Kidney tubule cell (primary cell): ENCODE data around the gene VARS2.
"Not testable (repeated sequence)": the region's sequence is repeated elsewhere in the genome, so short reads cannot be mapped to it uniquely, and the experiment has no call there.

ENCODE experiments used
- DNase-seq: peaks from one replicate; pipeline ENCODE4 v3.0.0-alpha.2; 2018; ENCODE audit warnings: low spot score

VARS2 gene

GRCh38 chr6:30962716-30963115 lies 48.7 kb downstream of the VARS2 start:
- no peak for DNase-seq

- DNase-seq, result peak; percentile 35
Observed at GRCh38 chr6:30963641-30964040, 49.6 kb downstream of the VARS2 start.

GRCh38 chr6:30964075-30964474 lies 50.0 kb downstream of the VARS2 start:
- no peak for DNase-seq

- DNase-seq, result no peak
Observed at GRCh38 chr6:30965140-30965601, 51.1 kb downstream of the VARS2 start.

GRCh38 chr6:30966154-30966553 lies 52.1 kb downstream of the VARS2 start:
- no peak for DNase-seq

- not testable (repeated sequence) for DNase-seq
Observed at GRCh38 chr6:30969171-30969570, 55.1 kb downstream of the VARS2 start.

GRCh38 chr6:30970946-30971345 lies 56.9 kb downstream of the VARS2 start:
- DNase-seq, result no peak

GRCh38 chr6:30972816-30973215 lies 58.8 kb downstream of the VARS2 start:
- no peak for DNase-seq

GRCh38 chr6:30974490-30975252 lies 60.6 kb downstream of the VARS2 start:
- no peak for DNase-seq
